ENCODE results near the gene TWNK. TPM values are rescaled to one million over a fixed set of nuclear protein-coding genes. Genes with fewer than 3 reads are reported as not detected.

The TWNK gene
- total and polyA plus RNA-seq, 2 donors from 2014 or later, result 3.8 to 8.9 TPM

DNA sequence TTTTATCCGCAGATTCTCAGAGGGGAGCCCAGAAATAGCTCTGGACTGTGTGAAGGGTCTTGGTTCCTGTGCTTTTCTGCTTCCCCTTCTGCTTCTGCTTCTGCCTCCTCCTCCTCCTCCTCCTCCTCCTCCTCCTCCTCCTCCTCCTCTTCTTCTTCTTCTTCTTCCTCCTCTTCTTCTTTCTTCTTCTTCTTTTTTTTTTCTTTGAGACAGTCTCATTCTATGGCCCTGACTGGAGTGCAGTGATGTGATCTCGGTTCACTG is 32.0 kb downstream of the TWNK start:
- no peak overlapping the region for H3K9ac ChIP-seq (ENCODE audit: low read length in 3 of 3)
- H3K4me1 ChIP-seq (ENCODE audit: control insufficient read depth in 2 of 3, insufficient read depth in 2 of 3, low read depth in 1 of 3, low read length in 3 of 3), result peaks cover 0 to 5% (median 0%) of the 10 kb centered on the region in 3 donors
- intact Hi-C loops (cut with DNase I), result no loop called here
- TF ChIP-seq, protein P1, sequence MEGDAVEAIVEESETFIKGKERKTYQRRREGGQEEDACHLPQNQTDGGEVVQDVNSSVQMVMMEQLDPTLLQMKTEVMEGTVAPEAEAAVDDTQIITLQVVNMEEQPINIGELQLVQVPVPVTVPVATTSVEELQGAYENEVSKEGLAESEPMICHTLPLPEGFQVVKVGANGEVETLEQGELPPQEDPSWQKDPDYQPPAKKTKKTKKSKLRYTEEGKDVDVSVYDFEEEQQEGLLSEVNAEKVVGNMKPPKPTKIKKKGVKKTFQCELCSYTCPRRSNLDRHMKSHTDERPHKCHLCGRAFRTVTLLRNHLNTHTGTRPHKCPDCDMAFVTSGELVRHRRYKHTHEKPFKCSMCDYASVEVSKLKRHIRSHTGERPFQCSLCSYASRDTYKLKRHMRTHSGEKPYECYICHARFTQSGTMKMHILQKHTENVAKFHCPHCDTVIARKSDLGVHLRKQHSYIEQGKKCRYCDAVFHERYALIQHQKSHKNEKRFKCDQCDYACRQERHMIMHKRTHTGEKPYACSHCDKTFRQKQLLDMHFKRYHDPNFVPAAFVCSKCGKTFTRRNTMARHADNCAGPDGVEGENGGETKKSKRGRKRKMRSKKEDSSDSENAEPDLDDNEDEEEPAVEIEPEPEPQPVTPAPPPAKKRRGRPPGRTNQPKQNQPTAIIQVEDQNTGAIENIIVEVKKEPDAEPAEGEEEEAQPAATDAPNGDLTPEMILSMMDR (IDR thresholded peaks at IDR 0.05; ENCODE audit: borderline replicate concordance, extremely low read depth, insufficient read depth), result no peak
- H3K27me3 ChIP-seq (ENCODE audit: control insufficient read depth, insufficient read depth, low read length), result peaks cover 4% of the 10 kb centered on the region
- no peak overlapping the region for H3K4me3 ChIP-seq (ENCODE audit: low read length in 3 of 3)
- FAIRE-seq (no peak), DNase-seq (no peak)
- no peak overlapping the region for H3K27ac ChIP-seq (ENCODE audit: low read depth in 2 of 2, low read length in 2 of 2)
- no peaks in the 10 kb centered on the region for H3K36me3 ChIP-seq (ENCODE audit: control insufficient read depth in 2 of 3, insufficient read depth in 3 of 3, low read length in 3 of 3)
- no peaks in the 10 kb centered on the region for H3K9me3 ChIP-seq (ENCODE audit: control insufficient read depth in 2 of 3, insufficient read depth in 1 of 3, low read length in 3 of 3)

DNA sequence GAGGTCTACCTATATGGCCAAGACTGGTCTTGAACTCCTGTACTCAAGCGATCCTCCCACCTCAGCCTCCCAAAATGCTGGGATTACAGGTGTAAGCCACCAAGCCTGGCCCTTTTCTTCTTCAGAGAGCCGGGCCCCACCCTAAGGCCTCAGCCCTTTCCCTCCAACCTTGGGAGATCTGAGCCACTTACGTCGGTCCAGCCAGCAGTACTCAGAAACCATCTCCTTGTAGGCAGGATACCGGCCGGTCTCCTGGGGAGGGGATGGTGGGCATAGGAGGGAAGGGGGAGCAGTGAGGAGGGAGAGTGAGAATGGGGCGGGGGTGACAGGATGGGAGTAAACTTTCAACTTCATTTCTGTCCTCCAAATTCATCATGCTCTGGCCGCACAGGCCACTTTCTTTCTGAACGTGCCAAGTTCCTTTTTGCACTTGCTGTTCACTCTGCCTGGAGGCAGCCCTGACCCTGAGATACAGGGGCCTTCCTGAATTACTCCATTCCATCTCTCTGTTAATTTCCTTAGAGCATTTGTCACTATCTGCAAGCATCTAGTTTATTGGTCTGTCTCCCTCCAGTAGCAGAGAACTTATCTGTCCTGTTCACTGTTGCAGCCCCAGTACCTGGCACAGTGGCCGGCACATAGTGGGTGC is 33.2 kb downstream of the TWNK start:
- Histone ChIP-seq H3K27ac (ENCODE audit: low read depth in 2 of 2, low read length in 2 of 2) (no peak overlapping the region), H3K4me1 (ENCODE audit: control insufficient read depth in 2 of 3, insufficient read depth in 2 of 3, low read depth in 1 of 3, low read length in 3 of 3) (peaks cover 0 to 2% (median 0%) of the 10 kb centered on the region in 3 donors), H3K36me3 (ENCODE audit: control insufficient read depth in 2 of 3, insufficient read depth in 3 of 3, low read length in 3 of 3) (no peaks in the 10 kb centered on the region), H3K9me3 (ENCODE audit: control insufficient read depth in 2 of 3, insufficient read depth in 1 of 3, low read length in 3 of 3) (no peaks in the 10 kb centered on the region), H3K27me3 (ENCODE audit: control insufficient read depth, insufficient read depth, low read length) (peaks cover 4% of the 10 kb centered on the region), H3K4me3 (ENCODE audit: low read length in 3 of 3) (no peak overlapping the region), H3K9ac (ENCODE audit: low read length in 3 of 3) (no peak overlapping the region)
- TF ChIP-seq, protein P1 (IDR thresholded peaks at IDR 0.05; ENCODE audit: borderline replicate concordance, extremely low read depth, insufficient read depth), result no peak
- FAIRE-seq (no peak), DNase-seq (no peak)
- intact Hi-C loops (cut with DNase I), result no loop called here

DNA sequence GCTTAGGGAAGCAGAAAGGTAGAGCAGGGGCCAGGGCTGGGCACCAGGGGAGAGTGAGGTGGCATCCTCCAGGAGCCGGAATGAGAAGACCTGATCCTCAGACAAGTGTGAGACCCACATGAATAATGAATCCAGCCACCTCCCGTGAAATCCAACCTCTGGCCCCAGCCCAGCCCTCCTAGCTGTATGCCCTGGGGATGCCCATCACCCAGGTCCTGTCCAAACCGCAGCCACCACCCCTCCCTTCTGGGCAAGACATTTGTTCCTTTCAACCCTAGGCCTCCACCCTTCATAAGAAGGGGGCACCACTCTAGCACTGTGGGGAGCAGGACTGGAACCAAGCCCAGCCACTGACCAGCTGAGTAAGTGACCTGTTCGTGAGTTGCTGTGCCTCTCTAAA is 33.9 kb downstream of the TWNK start:
- Histone ChIP-seq H3K4me3 (ENCODE audit: low read length in 3 of 3) (no peak overlapping the region), H3K27me3 (ENCODE audit: control insufficient read depth, insufficient read depth, low read length) (peaks cover 4% of the 10 kb centered on the region), H3K9me3 (ENCODE audit: control insufficient read depth in 2 of 3, insufficient read depth in 1 of 3, low read length in 3 of 3) (no peaks in the 10 kb centered on the region), H3K4me1 (ENCODE audit: control insufficient read depth in 2 of 3, insufficient read depth in 2 of 3, low read depth in 1 of 3, low read length in 3 of 3) (peaks cover 0 to 2% (median 0%) of the 10 kb centered on the region in 3 donors), H3K36me3 (ENCODE audit: control insufficient read depth in 2 of 3, insufficient read depth in 3 of 3, low read length in 3 of 3) (no peaks in the 10 kb centered on the region), H3K9ac (ENCODE audit: low read length in 3 of 3) (no peak overlapping the region), H3K27ac (ENCODE audit: low read depth in 2 of 2, low read length in 2 of 2) (no peak overlapping the region)
- intact Hi-C loops (cut with DNase I), result no loop called here
- no peak for FAIRE-seq
- TF ChIP-seq, protein P1 (IDR thresholded peaks at IDR 0.05; ENCODE audit: borderline replicate concordance, extremely low read depth, insufficient read depth), result no peak
- DNase-seq, result no peak
